ENCODE results near the gene DES.

DNA sequence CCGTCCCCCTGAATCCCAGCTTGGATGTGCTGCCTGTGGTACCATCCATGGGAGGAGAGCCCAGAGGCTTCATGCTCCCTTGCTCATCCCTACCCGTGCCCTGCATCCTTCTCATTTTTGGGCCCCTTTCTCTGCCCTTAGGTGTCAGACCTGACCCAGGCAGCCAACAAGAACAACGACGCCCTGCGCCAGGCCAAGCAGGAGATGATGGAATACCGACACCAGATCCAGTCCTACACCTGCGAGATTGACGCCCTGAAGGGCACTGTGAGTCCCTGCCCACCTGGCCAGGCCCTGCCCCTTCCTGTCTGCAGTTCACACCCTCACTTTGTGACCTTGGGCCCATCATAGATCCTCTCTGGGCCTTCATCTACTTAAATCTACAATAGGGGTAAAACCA lies 2.5 kb downstream of the DES start:
- no peak for TF ChIP-seq EZH2 (IDR thresholded peaks at IDR 0.05)
- TF ChIP-seq, protein P1, sequence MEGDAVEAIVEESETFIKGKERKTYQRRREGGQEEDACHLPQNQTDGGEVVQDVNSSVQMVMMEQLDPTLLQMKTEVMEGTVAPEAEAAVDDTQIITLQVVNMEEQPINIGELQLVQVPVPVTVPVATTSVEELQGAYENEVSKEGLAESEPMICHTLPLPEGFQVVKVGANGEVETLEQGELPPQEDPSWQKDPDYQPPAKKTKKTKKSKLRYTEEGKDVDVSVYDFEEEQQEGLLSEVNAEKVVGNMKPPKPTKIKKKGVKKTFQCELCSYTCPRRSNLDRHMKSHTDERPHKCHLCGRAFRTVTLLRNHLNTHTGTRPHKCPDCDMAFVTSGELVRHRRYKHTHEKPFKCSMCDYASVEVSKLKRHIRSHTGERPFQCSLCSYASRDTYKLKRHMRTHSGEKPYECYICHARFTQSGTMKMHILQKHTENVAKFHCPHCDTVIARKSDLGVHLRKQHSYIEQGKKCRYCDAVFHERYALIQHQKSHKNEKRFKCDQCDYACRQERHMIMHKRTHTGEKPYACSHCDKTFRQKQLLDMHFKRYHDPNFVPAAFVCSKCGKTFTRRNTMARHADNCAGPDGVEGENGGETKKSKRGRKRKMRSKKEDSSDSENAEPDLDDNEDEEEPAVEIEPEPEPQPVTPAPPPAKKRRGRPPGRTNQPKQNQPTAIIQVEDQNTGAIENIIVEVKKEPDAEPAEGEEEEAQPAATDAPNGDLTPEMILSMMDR (IDR thresholded peaks at IDR 0.05 in 2 of 3, conservative IDR thresholded peaks at IDR 0.05 in 1 of 3; ENCODE audit: borderline replicate concordance in 1 of 3, insufficient read depth in 1 of 3, low read depth in 2 of 3, low read length in 2 of 3), result no peak
- TF ChIP-seq CEBPB (IDR thresholded peaks at IDR 0.05; ENCODE audit: low read depth), result no peak
- TF ChIP-seq POLR2A (IDR thresholded peaks at IDR 0.05; ENCODE audit: borderline replicate concordance, extremely low read depth, insufficient read depth, insufficient read length), result no peak
- TF ChIP-seq RAD21 (IDR thresholded peaks at IDR 0.05; ENCODE audit: low read depth), result no peak
- no peak for TF ChIP-seq EZH2phosphoT487 (IDR thresholded peaks at IDR 0.05; ENCODE audit: borderline replicate concordance)
- no peak for TF ChIP-seq TCF7L2 (IDR thresholded peaks at IDR 0.05; ENCODE audit: borderline replicate concordance, extremely low read depth, insufficient read depth, insufficient read length)
- no peak for TF ChIP-seq YY1 (IDR thresholded peaks at IDR 0.05; ENCODE audit: extremely low read depth, insufficient replicate concordance, low read depth, low read length)
- no peak for TF ChIP-seq ELF1 (IDR thresholded peaks at IDR 0.05; ENCODE audit: borderline replicate concordance, low read depth)

Measured in HCT116 (cell line).